SK-N-SH (cell line): ENCODE measurements around the gene TARS3. TPM values are rescaled to one million over a fixed set of nuclear protein-coding genes. Genes with fewer than 3 reads are reported as not detected.

Source experiments
- CTCF ChIA-PET: fragments of 300-600, 350-600 bp; formaldehyde crosslinking; extraction: SDS; loops from one replicate; lab custom pipeline; 2021; lab: Yijun Ruan, JAX
- POLR2A ChIA-PET: fragments of 350-600 bp; sonication (Branson Sonifier 250); formaldehyde crosslinking; extraction: SDS; loops from one replicate; lab custom pipeline; 2020; ENCODE audit warnings: antibody characterized with exemption, inconsistent platforms; lab: Yijun Ruan, JAX
- DNase-seq: peaks from one replicate; pipeline ENCODE4 v3.0.0; 2012
- H2AFZ ChIP-seq: fragments of 200-600 bp; sonication (generic); 2 replicates; pipeline ENCODE4 v1.8.1; 2016; ENCODE audit warnings: antibody characterized with exemption, mild to moderate bottlenecking, low read depth
- H3F3A ChIP-seq: fragments of 200-600 bp; sonication (generic); replicated peaks from 2 replicates; pipeline ENCODE3; 2016; ENCODE audit warnings: antibody characterized with exemption, mild to moderate bottlenecking; ENCODE audit not compliant: insufficient read depth
- H3K27ac ChIP-seq, 2 experiments: fragments of 200-500 bp in 1 of 2; fragments of 200-600 bp in 1 of 2; sonication (Bioruptor generic) in 1 of 2; sonication (generic), shearing (Covaris generic) in 1 of 2; 2 replicates each; pipeline versions ENCODE4 v1.5.1 to v1.6.1; 2014 to 2016; ENCODE audit warnings: low read depth in 2 of 2, inconsistent platforms in 1 of 2, low read length in 1 of 2, mild to moderate bottlenecking in 1 of 2, mixed read lengths in 1 of 2
- H3K27me3 ChIP-seq: fragments of 200-600 bp; sonication (generic), shearing (Covaris generic); 2 replicates; pipeline ENCODE4 v1.6.1; 2016; ENCODE audit warnings: mixed run types; ENCODE audit not compliant: insufficient read depth
- H3K36me3 ChIP-seq, 2 experiments: fragments of 200-500 bp in 1 of 2; fragments of 200-600 bp in 1 of 2; sonication (Bioruptor generic) in 1 of 2; sonication (generic) in 1 of 2; replicated peaks in 1 of 2; 2 replicates each; pipeline versions ENCODE3 to v1.5.1; 2014 to 2016; ENCODE audit warnings: low read length in 1 of 2, mild to moderate bottlenecking in 1 of 2; ENCODE audit not compliant: insufficient read depth in 2 of 2, control insufficient read depth in 1 of 2
- H3K4me1 ChIP-seq, 2 experiments: fragments of 200-500 bp in 1 of 2; fragments of 200-600 bp in 1 of 2; sonication (Bioruptor generic) in 1 of 2; sonication (generic), shearing (Covaris generic) in 1 of 2; 2 replicates each; pipeline versions ENCODE4 v1.5.1 to v1.6.1; 2014 to 2016; ENCODE audit warnings: low read depth in 1 of 2, low read length in 1 of 2, mixed run types in 1 of 2; ENCODE audit not compliant: insufficient read depth in 2 of 2, control insufficient read depth in 1 of 2
- H3K4me2 ChIP-seq: fragments of 200-600 bp; sonication (generic), shearing (Covaris generic); 2 replicates; pipeline ENCODE4 v1.6.1; 2017; ENCODE audit warnings: mixed run types
- H3K4me3 ChIP-seq, 2 experiments: fragments of 200-500 bp in 1 of 2; fragments of 200-600 bp in 1 of 2; sonication (Bioruptor generic) in 1 of 2; sonication (generic), shearing (Covaris generic) in 1 of 2; 2 replicates each; pipeline versions ENCODE4 v1.5.1 to v1.8.1; 2014 to 2016; ENCODE audit warnings: low read depth in 2 of 2, inconsistent platforms in 1 of 2, low read length in 1 of 2, mild to moderate bottlenecking in 1 of 2, mixed read lengths in 1 of 2, moderate library complexity in 1 of 2
- H3K79me2 ChIP-seq: fragments of 200-600 bp; sonication (generic); 2 replicates; pipeline ENCODE4 v1.8.1; 2017; ENCODE audit warnings: mild to moderate bottlenecking; ENCODE audit not compliant: insufficient read depth
- H3K9ac ChIP-seq: fragments of 200-600 bp; sonication (generic); 2 replicates; pipeline ENCODE4 v1.6.1; 2017; ENCODE audit warnings: mixed run types
- H3K9me2 ChIP-seq: fragments of 200-600 bp; sonication (generic); 2 replicates; pipeline ENCODE4 v1.6.1; 2017; ENCODE audit warnings: mixed run types
- H3K9me3 ChIP-seq: fragments of 200-600 bp; sonication (generic); 2 replicates; pipeline ENCODE4 v1.6.1; 2017; ENCODE audit warnings: mixed run types, mild to moderate bottlenecking, moderate library complexity
- H4K20me1 ChIP-seq: fragments of 200-600 bp; sonication (generic); 2 replicates; pipeline ENCODE4 v1.6.1; 2017; ENCODE audit warnings: mild to moderate bottlenecking, mixed run types; ENCODE audit not compliant: insufficient read depth
- CHD2 ChIP-seq: fragments of 150-350 bp; IDR thresholded peaks from 2 replicates; pipeline ENCODE4 v1.6.1; 2018; ENCODE audit warnings: low read length; ENCODE audit not compliant: partially characterized antibody
- EP300 ChIP-seq, 2 experiments: IDR thresholded peaks; 2 replicates each; pipeline versions ENCODE4 v1.4.0 to v1.6.1; 2012; ENCODE audit warnings: borderline replicate concordance in 1 of 2, low read depth in 1 of 2, low read length in 1 of 2
- FOXM1 ChIP-seq: IDR thresholded peaks from 2 replicates; pipeline ENCODE4 v1.4.0; 2012; ENCODE audit warnings: low read depth, mild to moderate bottlenecking
- GABPA ChIP-seq: IDR thresholded peaks from 2 replicates; pipeline ENCODE4 v1.4.0; 2012; ENCODE audit warnings: low read depth, mild to moderate bottlenecking
- GATA2 ChIP-seq: sonication (generic); formaldehyde crosslinking; IDR thresholded peaks from 2 replicates; pipeline ENCODE4 v1.5.0; 2020; ENCODE audit warnings: mild to moderate bottlenecking, missing genetic modification reagents
- MEF2A ChIP-seq: IDR thresholded peaks from 2 replicates; pipeline ENCODE4 v1.4.0; 2012; ENCODE audit warnings: low read depth, borderline replicate concordance
- NRF1 ChIP-seq: IDR thresholded peaks from 2 replicates; pipeline ENCODE4 v1.6.1; 2012; ENCODE audit warnings: low read depth, mild to moderate bottlenecking, low read length
- RFX5 ChIP-seq: IDR thresholded peaks from 2 replicates; pipeline ENCODE4 v1.6.1; 2012; ENCODE audit warnings: mild to moderate bottlenecking, improper control_type of control experiment, low read length
- SIN3A ChIP-seq: IDR thresholded peaks from 2 replicates; pipeline ENCODE4 v1.6.1; 2012; ENCODE audit warnings: low read depth, mild to moderate bottlenecking, low read length, moderate library complexity, borderline replicate concordance
- TCF12 ChIP-seq: IDR thresholded peaks from 2 replicates; pipeline ENCODE4 v1.4.0; 2012
- TEAD4 ChIP-seq: IDR thresholded peaks from 2 replicates; pipeline ENCODE4 v1.4.0; 2012; ENCODE audit warnings: mild to moderate bottlenecking, borderline replicate concordance; ENCODE audit not compliant: insufficient read depth
- YY1 ChIP-seq: IDR thresholded peaks from 2 replicates; pipeline ENCODE4 v1.4.0; 2012; ENCODE audit warnings: low read depth, mild to moderate bottlenecking
- WGBS: methylation state at CpG from one replicate; pipeline ENCODE4 v1.1.6; 2017; ENCODE audit warnings: low lambda C conversion rate; 5-methylcytosine and 5-hydroxymethylcytosine counted together
- polyA plus RNA-seq, 3 experiments: library from polyadenylated mRNA; depleted of rRNA; stranded (reverse); fragments of >200 nt; gene quantifications; 2 replicates each; pipeline ENCODE4 v1.2.3, GENCODE V29; 2012
- TF ChIP-seq, protein P1 (sequence below): IDR thresholded peaks from 2 replicates; pipeline ENCODE4 v1.4.0; 2012; ENCODE audit warnings: low read depth
- TF ChIP-seq, protein P2 (sequence below): IDR thresholded peaks from 2 replicates; pipeline ENCODE4 v1.6.1; 2012; ENCODE audit warnings: mild to moderate bottlenecking, low read depth, low read length, moderate library complexity
- TF ChIP-seq, protein P3 (sequence below): fragments of 150-350 bp; IDR thresholded peaks from 2 replicates; pipeline ENCODE4 v1.6.1; 2017; ENCODE audit warnings: antibody characterized with exemption, low read length, low read depth, borderline replicate concordance
- TF ChIP-seq, protein P4 (sequence below): IDR thresholded peaks from 2 replicates; pipeline ENCODE4; 2012

TARS3 gene
- polyA plus RNA-seq, 1 of the 3 experiments (the other 2 are of a cell fraction), result 3.5 TPM

DNA sequence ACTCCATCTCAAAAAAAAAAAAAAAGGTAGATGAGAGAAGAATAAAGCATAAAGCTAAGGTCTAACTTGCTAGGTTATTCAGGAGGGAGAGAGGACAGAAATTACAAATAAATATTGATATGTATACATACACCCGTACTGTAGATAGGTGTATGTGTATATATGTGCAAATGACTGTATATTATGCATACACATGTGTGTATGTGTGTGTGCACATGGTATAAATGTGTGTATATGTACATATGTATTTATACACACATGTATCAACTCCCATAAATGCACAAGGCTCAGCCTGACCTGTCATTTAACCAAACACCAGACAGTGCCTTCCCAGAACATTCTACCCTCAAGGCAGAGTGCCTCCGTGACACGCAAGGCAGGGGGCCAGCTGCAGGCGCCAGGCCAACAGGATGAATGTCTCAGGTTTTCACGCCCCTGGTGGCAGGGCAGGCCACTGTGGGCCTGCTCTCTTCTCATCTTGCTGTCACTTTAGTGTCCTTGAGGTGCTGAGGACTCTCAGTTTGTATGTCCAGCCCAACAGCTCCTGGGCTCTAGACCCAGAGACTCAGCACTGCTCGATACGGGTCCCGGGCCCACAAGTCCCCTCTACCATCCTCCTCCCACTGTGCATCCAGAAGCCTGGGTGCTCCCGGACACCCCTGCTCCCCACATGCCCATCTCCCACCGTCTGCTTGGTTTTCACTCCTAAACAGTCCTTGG, 112.5 kb downstream of the TARS3 start:
- H3F3A ChIP-seq, result no peaks in the 10 kb centered on the region
- no peak for TF ChIP-seq SIN3A
- no peak for TF ChIP-seq EP300 (IDR thresholded peaks at IDR 0.05; ENCODE audit: borderline replicate concordance in 1 of 2, low read depth in 1 of 2, low read length in 1 of 2)
- TF ChIP-seq CHD2, result no peak
- TF ChIP-seq, protein P1, sequence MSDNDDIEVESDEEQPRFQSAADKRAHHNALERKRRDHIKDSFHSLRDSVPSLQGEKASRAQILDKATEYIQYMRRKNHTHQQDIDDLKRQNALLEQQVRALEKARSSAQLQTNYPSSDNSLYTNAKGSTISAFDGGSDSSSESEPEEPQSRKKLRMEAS, result no peak
- TF ChIP-seq YY1, result no peak
- TF ChIP-seq, protein P2, sequence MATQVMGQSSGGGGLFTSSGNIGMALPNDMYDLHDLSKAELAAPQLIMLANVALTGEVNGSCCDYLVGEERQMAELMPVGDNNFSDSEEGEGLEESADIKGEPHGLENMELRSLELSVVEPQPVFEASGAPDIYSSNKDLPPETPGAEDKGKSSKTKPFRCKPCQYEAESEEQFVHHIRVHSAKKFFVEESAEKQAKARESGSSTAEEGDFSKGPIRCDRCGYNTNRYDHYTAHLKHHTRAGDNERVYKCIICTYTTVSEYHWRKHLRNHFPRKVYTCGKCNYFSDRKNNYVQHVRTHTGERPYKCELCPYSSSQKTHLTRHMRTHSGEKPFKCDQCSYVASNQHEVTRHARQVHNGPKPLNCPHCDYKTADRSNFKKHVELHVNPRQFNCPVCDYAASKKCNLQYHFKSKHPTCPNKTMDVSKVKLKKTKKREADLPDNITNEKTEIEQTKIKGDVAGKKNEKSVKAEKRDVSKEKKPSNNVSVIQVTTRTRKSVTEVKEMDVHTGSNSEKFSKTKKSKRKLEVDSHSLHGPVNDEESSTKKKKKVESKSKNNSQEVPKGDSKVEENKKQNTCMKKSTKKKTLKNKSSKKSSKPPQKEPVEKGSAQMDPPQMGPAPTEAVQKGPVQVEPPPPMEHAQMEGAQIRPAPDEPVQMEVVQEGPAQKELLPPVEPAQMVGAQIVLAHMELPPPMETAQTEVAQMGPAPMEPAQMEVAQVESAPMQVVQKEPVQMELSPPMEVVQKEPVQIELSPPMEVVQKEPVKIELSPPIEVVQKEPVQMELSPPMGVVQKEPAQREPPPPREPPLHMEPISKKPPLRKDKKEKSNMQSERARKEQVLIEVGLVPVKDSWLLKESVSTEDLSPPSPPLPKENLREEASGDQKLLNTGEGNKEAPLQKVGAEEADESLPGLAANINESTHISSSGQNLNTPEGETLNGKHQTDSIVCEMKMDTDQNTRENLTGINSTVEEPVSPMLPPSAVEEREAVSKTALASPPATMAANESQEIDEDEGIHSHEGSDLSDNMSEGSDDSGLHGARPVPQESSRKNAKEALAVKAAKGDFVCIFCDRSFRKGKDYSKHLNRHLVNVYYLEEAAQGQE, result no peak
- TF ChIP-seq TEAD4, result no peak
- no peak for TF ChIP-seq TCF12
- TF ChIP-seq NRF1, result no peak
- no peak for TF ChIP-seq MEF2A
- TF ChIP-seq RFX5, result no peak
- TF ChIP-seq FOXM1, result no peak
- TF ChIP-seq, protein P3, sequence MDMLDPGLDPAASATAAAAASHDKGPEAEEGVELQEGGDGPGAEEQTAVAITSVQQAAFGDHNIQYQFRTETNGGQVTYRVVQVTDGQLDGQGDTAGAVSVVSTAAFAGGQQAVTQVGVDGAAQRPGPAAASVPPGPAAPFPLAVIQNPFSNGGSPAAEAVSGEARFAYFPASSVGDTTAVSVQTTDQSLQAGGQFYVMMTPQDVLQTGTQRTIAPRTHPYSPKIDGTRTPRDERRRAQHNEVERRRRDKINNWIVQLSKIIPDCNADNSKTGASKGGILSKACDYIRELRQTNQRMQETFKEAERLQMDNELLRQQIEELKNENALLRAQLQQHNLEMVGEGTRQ, result no peak
- TF ChIP-seq, protein P4, sequence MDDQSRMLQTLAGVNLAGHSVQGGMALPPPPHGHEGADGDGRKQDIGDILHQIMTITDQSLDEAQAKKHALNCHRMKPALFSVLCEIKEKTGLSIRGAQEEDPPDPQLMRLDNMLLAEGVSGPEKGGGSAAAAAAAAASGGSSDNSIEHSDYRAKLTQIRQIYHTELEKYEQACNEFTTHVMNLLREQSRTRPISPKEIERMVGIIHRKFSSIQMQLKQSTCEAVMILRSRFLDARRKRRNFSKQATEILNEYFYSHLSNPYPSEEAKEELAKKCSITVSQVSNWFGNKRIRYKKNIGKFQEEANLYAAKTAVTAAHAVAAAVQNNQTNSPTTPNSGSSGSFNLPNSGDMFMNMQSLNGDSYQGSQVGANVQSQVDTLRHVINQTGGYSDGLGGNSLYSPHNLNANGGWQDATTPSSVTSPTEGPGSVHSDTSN, result no peak
- TF ChIP-seq GABPA, result no peak
- no peak for TF ChIP-seq GATA2 (CRISPR knock-in tag)
- no peaks in the 10 kb centered on the region for H3K36me3 ChIP-seq
- H3K4me3 ChIP-seq, result no peak overlapping the region
- H4K20me1 ChIP-seq, result no peaks in the 10 kb centered on the region
- ChIA-PET CTCF (interaction anchor here (0.7 to 6.1 kb wide), 3 partner anchors 15 to 121 kb away, joined by 3 to 30 read pairs (median 4); no protein-coding TSS in a partner anchor), POLR2A (no interaction called here)
- no peaks in the 10 kb centered on the region for H3K9me3 ChIP-seq
- DNase-seq, result peak; percentile 37
- WGBS, result 65% methylated on average over 8 of the region's 10 CpGs
- H3K79me2 ChIP-seq, result no peaks in the 10 kb centered on the region
- no peaks in the 10 kb centered on the region for H3K9me2 ChIP-seq
- no peak overlapping the region for H3K4me2 ChIP-seq
- H3K4me1 ChIP-seq, result peaks cover 0 to 62% of the 10 kb centered on the region in 2 experiments; a peak in 2 of 4 replicates
- H3K27ac ChIP-seq, result no peak overlapping the region; a peak in 1 of 4 replicates
- H3K27me3 ChIP-seq, result no peaks in the 10 kb centered on the region
- H3K9ac ChIP-seq, result no peak overlapping the region
- H2AFZ ChIP-seq, result no peak overlapping the region
